Smooth muscle cell (in vitro differentiated cells): ENCODE results near the gene LRMDA. TPM values are rescaled to one million over a fixed set of nuclear protein-coding genes. Genes with fewer than 3 reads are reported as not detected.

Source experiments
- DNase-seq: peaks from one replicate; lab custom pipeline; 2025; ENCODE audit not compliant: unreplicated experiment; lab: John Stamatoyannopoulos, UW
- H2AFZ ChIP-seq: fragments of 200-600 bp; sonication (generic); 2 replicates; pipeline ENCODE4 v1.6.0; 2016; ENCODE audit warnings: antibody characterized with exemption, low read depth, mild to moderate bottlenecking
- H3F3A ChIP-seq: fragments of 200-600 bp; sonication (generic); 2 replicates; pipeline ENCODE4 v1.6.0; 2017; ENCODE audit warnings: antibody characterized with exemption, low read depth
- H3K27ac ChIP-seq: fragments of 200-600 bp; sonication (generic); 2 replicates; pipeline ENCODE4 v1.5.1; 2016; ENCODE audit warnings: low read depth, mild to moderate bottlenecking
- H3K27me3 ChIP-seq: fragments of 200-600 bp; sonication (generic); 2 replicates; pipeline ENCODE4 v1.6.1; 2016; ENCODE audit warnings: low read depth, mild to moderate bottlenecking
- H3K36me3 ChIP-seq: fragments of 200-600 bp; sonication (generic); 2 replicates; pipeline ENCODE4 v1.5.1; 2016; ENCODE audit warnings: low read depth
- H3K4me1 ChIP-seq: fragments of 200-600 bp; sonication (generic); 2 replicates; pipeline ENCODE4 v1.5.1; 2016; ENCODE audit warnings: low read depth
- H3K4me2 ChIP-seq: fragments of 200-600 bp; sonication (generic); 2 replicates; pipeline ENCODE4 v1.6.0; 2016; ENCODE audit warnings: mild to moderate bottlenecking
- H3K4me3 ChIP-seq: fragments of 200-600 bp; sonication (generic); 2 replicates; pipeline ENCODE4 v1.5.1; 2016; ENCODE audit warnings: mild to moderate bottlenecking
- H3K79me2 ChIP-seq: fragments of 200-600 bp; sonication (generic); 2 replicates; pipeline ENCODE4 v1.6.0; 2016; ENCODE audit warnings: low read depth, mild to moderate bottlenecking
- H3K9ac ChIP-seq: fragments of 200-600 bp; sonication (generic); 2 replicates; pipeline ENCODE4 v1.6.0; 2016; ENCODE audit warnings: low read depth
- H3K9me3 ChIP-seq: fragments of 200-600 bp; sonication (generic); replicated peaks from 2 replicates; pipeline ENCODE4 v1.5.1; 2016; ENCODE audit warnings: low read depth
- H4K20me1 ChIP-seq: fragments of 200-600 bp; sonication (generic); 2 replicates; pipeline ENCODE4 v1.6.0; 2016; ENCODE audit warnings: low read depth
- CTCF ChIP-seq: fragments of 200-600 bp; sonication (generic); IDR thresholded peaks from 2 replicates; pipeline ENCODE4 v1.5.1; 2017; ENCODE audit warnings: borderline replicate concordance, mild to moderate bottlenecking, antibody characterized with exemption; ENCODE audit not compliant: insufficient read depth, poor library complexity, severe bottlenecking
- WGBS: methylation state at CpG from one replicate; pipeline ENCODE4 v1.1.7; 2016; ENCODE audit warnings: low lambda C conversion rate; 5-methylcytosine and 5-hydroxymethylcytosine counted together
- polyA plus RNA-seq: library from polyadenylated mRNA; unstranded; fragments of >200 nt; fragmentation: Nextera tagmentation; extraction: Ambion mirVana; gene quantifications from 2 replicates; pipeline ENCODE4 v1.2.1, GENCODE V29; 2016
- total RNA-seq: library from RNA; depleted of rRNA; stranded (reverse); fragments of >200 nt; gene quantifications from 2 replicates; pipeline ENCODE4 v1.2.3, GENCODE V29; 2014

The LRMDA gene
- total and polyA plus RNA-seq, 2 experiments from 2014 or later: 1.5 to 1.6 TPM

GRCh38 chr10:75544993-75545706, 113.7 kb downstream of the LRMDA start:
- Histone ChIP-seq H3K79me2 (no peaks in the 10 kb centered on the region), H3K36me3 (no peaks in the 10 kb centered on the region), H3K4me1 (peaks cover 59% of the 10 kb centered on the region), H2AFZ (no peak overlapping the region), H3K27me3 (no peaks in the 10 kb centered on the region), H3K9ac (no peak overlapping the region), H3K4me2 (peak overlapping the region; percentile 62), H4K20me1 (no peaks in the 10 kb centered on the region), H3K27ac (no peak overlapping the region), H3K4me3 (no peak overlapping the region), H3K9me3 (no peaks in the 10 kb centered on the region), H3F3A (peaks cover 29% of the 10 kb centered on the region)
- WGBS: 41% methylated on average over 5 of the region's 5 CpGs
- TF ChIP-seq CTCF: no peak
- DNase-seq: no peak

GRCh38 chr10:75546004-75546403, 114.6 kb downstream of the LRMDA start:
- H3K27me3 ChIP-seq: no peaks in the 10 kb centered on the region
- peaks cover 29% of the 10 kb centered on the region for H3F3A ChIP-seq
- peaks cover 52% of the 10 kb centered on the region for H3K4me1 ChIP-seq
- H3K9ac ChIP-seq: no peak overlapping the region
- peak overlapping the region; percentile 20 for H3K27ac ChIP-seq
- no peaks in the 10 kb centered on the region for H3K79me2 ChIP-seq
- no peak overlapping the region for H2AFZ ChIP-seq
- no peak overlapping the region for H3K4me2 ChIP-seq
- H4K20me1 ChIP-seq: no peaks in the 10 kb centered on the region
- H3K9me3 ChIP-seq: no peaks in the 10 kb centered on the region
- no peak for DNase-seq
- TF ChIP-seq CTCF: no peak
- H3K36me3 ChIP-seq: no peaks in the 10 kb centered on the region
- H3K4me3 ChIP-seq: no peak overlapping the region

- no peak for DNase-seq
- Histone ChIP-seq H4K20me1 (no peaks in the 10 kb centered on the region), H3K4me2 (peak overlapping the region; percentile 65), H3K4me1 (peaks cover 37% of the 10 kb centered on the region), H3K27ac (peak overlapping the region; percentile 64), H3K27me3 (no peaks in the 10 kb centered on the region), H3K36me3 (no peaks in the 10 kb centered on the region), H3K79me2 (no peaks in the 10 kb centered on the region), H3K9me3 (peaks cover 8% of the 10 kb centered on the region), H2AFZ (no peak overlapping the region), H3K4me3 (no peak overlapping the region), H3K9ac (no peak overlapping the region), H3F3A (peaks cover 24% of the 10 kb centered on the region)
- WGBS: 27% methylated on average over 7 of the region's 7 CpGs
- TF ChIP-seq CTCF: no peak
Measured at GRCh38 chr10:75547391-75548298, 116.2 kb downstream of the LRMDA start.
